GM19467 (cell line): Measurements from ENCODE around the gene TMEM69.
"Not testable (repeated sequence)": the region's sequence is repeated elsewhere in the genome, so short reads cannot be mapped to it uniquely, and the experiment has no call there.

Source experiments
- ATAC-seq: cut with Tn5 transposase; IDR thresholded peaks from one replicate; pipeline ENCODE4 v1.9.1; 2021; ENCODE audit warnings: mild to moderate bottlenecking, moderate library complexity; ENCODE audit not compliant: unreplicated experiment

Gene TMEM69

GRCh38 chr1:45730075-45730779 is 42.2 kb downstream of the TMEM69 start:
- ATAC-seq = no peak

GRCh38 chr1:45730780-45731319 is 42.9 kb downstream of the TMEM69 start:
- no peak for ATAC-seq

DNA sequence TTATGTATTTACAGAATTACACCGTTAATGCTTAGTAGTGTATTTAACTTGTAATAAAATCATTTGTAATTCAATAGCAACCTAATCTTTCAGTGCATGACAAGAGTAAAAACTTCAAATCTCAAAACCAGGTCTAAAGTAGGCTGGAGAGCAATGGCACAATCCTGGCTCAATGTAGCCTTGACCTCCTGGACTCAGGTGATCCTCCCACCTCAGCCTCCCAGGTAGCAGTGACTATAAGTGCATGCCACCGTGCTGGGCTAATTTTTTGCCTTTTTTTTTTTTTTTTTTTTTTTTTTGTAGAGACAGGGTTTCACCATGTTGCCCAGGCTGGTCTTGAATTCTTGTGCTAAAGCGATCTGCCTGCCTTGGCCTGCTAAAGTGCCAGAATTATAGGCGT is 51.2 kb downstream of the TMEM69 start:
- no peak for ATAC-seq

- not testable (repeated sequence) for ATAC-seq
These were observed 51.7 kb downstream of the TMEM69 start for GRCh38 chr1:45739641-45740156.
